Calu3 (cell line): ENCODE data around the gene ST7. TPM values are rescaled to one million over a fixed set of nuclear protein-coding genes. Genes with fewer than 3 reads are reported as not detected.

Experiments used
- BruUV-seq: library from RNA; stranded (reverse); fragments of 400-500 nt; replicated peaks from 2 replicates; lab custom pipeline; 2021; lab: Mats Ljungman, UMichigan
- CTCF ChIA-PET: fragments of 300-600 bp; sonication (Branson Sonifier 250); formaldehyde crosslinking; loops from one replicate; lab custom pipeline; 2022; ENCODE audit warnings: antibody characterized with exemption; lab: Charles Lee
- DNase-seq: peaks from one replicate; pipeline ENCODE4 v3.0.0; 2022
- H3K27ac Mint-ChIP-seq: one replicate; pipeline ENCODE4 v1.8.0; 2022; ENCODE audit warnings: mixed read lengths; ENCODE audit not compliant: unreplicated experiment
- H3K27me3 Mint-ChIP-seq: one replicate; pipeline ENCODE4 v1.8.0; 2022; ENCODE audit warnings: mixed read lengths; ENCODE audit not compliant: unreplicated experiment
- H3K36me3 Mint-ChIP-seq: one replicate; pipeline ENCODE4 v1.8.0; 2022; ENCODE audit warnings: mild to moderate bottlenecking, moderate library complexity, mixed read lengths; ENCODE audit not compliant: insufficient read depth, unreplicated experiment
- H3K4me1 Mint-ChIP-seq: one replicate; pipeline ENCODE4 v1.8.0; 2022; ENCODE audit warnings: mild to moderate bottlenecking, low read depth, mixed read lengths; ENCODE audit not compliant: unreplicated experiment
- H3K4me3 Mint-ChIP-seq: one replicate; pipeline ENCODE4 v1.8.0; 2022; ENCODE audit warnings: mild to moderate bottlenecking, low read depth, moderate library complexity, mixed read lengths; ENCODE audit not compliant: unreplicated experiment
- H3K9me3 Mint-ChIP-seq: one replicate; pipeline ENCODE4 v1.8.0; 2022; ENCODE audit warnings: low read depth, mixed read lengths; ENCODE audit not compliant: unreplicated experiment
- intact Hi-C: fragments of 100-400 bp; cut with micrococcal nuclease; formaldehyde crosslinking; loops from one replicate; pipeline ENCODE4 v1.10.0; 2022; ENCODE audit not compliant: unreplicated experiment
- total RNA-seq: library from RNA; stranded (reverse); gene quantifications from 2 replicates; pipeline ENCODE4 v1.2.3, GENCODE V29; 2022
- TF ChIP-seq, protein P1 (sequence below): fragments of 200-600 bp; IDR thresholded peaks from one replicate; pipeline ENCODE4 v1.8.0; 2022; ENCODE audit warnings: antibody characterized with exemption; ENCODE audit not compliant: unreplicated experiment

ST7 gene
- total RNA-seq, 1 experiment from 2014 or later, result 17.7 TPM

DNA sequence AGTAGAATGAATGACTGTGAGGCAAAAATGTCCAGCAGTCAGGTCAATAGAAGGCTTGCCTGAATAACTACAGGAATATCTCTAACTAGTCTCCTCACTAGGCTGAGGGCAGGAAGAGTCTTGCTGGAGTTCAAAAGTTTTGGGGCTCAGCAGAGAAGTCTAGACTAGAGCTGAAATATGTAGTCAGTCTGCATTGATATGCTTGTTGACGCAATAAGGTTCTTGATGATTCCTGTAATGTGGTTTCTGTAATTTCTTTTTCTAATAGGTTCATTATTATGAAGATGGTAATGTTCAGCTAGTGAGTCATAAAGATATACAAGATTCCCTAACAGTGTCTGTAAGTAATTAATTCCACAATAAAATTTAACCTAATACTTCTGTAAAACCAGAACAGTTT is 41.5 kb upstream of the ST7 start:
- no peak overlapping the region for H3K4me3 Mint-ChIP-seq
- no peaks in the 10 kb centered on the region for H3K9me3 Mint-ChIP-seq
- no peak for DNase-seq
- TF ChIP-seq, protein P1, sequence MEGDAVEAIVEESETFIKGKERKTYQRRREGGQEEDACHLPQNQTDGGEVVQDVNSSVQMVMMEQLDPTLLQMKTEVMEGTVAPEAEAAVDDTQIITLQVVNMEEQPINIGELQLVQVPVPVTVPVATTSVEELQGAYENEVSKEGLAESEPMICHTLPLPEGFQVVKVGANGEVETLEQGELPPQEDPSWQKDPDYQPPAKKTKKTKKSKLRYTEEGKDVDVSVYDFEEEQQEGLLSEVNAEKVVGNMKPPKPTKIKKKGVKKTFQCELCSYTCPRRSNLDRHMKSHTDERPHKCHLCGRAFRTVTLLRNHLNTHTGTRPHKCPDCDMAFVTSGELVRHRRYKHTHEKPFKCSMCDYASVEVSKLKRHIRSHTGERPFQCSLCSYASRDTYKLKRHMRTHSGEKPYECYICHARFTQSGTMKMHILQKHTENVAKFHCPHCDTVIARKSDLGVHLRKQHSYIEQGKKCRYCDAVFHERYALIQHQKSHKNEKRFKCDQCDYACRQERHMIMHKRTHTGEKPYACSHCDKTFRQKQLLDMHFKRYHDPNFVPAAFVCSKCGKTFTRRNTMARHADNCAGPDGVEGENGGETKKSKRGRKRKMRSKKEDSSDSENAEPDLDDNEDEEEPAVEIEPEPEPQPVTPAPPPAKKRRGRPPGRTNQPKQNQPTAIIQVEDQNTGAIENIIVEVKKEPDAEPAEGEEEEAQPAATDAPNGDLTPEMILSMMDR, result no peak
- no peak overlapping the region for H3K27ac Mint-ChIP-seq
- no TSS peak for BruUV-seq
- peaks cover 33% of the 10 kb centered on the region for H3K36me3 Mint-ChIP-seq
- intact Hi-C loops, result no loop called here
- H3K27me3 Mint-ChIP-seq, result no peaks in the 10 kb centered on the region
- CTCF ChIA-PET, result no interaction called here
- no peaks in the 10 kb centered on the region for H3K4me1 Mint-ChIP-seq

DNA sequence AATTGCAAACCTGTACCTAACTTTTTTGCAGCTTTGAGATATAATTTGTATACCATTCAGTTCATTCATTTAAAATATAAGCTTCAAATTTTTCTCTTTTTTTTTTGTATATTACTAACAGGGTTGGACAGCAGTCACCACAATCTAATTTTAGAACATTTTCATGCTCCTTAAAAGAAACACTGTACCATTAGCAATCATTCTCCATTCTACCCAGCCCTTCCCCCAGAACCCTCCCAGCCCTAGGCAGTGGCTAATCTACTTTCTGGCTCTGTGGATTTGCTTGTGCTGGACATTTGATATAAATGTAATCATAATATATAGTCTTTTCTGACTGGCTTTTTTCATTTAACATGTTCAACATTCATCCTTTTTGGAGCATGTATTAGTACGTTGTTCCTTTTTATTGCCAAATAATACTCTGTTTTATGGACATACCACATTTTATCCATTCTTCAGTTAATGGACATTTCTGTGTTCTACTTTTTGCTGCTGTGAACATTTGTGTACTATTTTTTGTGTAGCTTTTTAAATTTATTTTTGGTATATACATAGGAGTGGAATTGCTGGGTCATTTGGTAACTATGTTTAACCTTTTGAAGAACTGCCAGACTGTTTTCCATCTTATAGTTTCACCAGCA is 40.9 kb upstream of the ST7 start:
- no peak overlapping the region for H3K4me3 Mint-ChIP-seq

DNA sequence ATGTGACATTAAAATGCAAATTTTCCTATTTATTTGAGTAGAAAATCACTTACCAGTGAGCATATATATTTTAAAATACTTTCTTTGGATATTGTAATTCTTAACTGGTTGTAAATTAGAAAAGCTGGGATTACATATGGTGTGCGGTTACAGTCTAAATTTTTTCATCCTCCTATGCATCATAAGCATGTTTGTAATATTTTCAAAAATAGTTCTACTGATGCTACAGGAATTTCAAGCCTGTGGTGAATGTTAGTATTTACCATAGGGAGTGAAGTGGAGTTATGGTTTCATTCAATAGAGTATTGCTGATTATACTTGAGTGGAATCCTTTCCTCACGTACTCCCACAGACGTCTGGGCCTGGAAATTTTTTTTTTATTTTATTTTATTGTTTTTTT is 34.6 kb upstream of the ST7 start:
- H3K36me3 Mint-ChIP-seq, result peaks cover 35% of the 10 kb centered on the region
- CTCF ChIA-PET, result no interaction called here

More for the DNA sequence above, 40.9 kb upstream of the ST7 start:
- TF ChIP-seq, protein P1, result no peak
- peaks cover 36% of the 10 kb centered on the region for H3K36me3 Mint-ChIP-seq
- CTCF ChIA-PET, result no interaction called here
- H3K4me1 Mint-ChIP-seq, result no peaks in the 10 kb centered on the region
- intact Hi-C loops, result no loop called here
- no TSS peak for BruUV-seq
- no peaks in the 10 kb centered on the region for H3K9me3 Mint-ChIP-seq
- no peak overlapping the region for H3K27ac Mint-ChIP-seq
- H3K27me3 Mint-ChIP-seq, result no peaks in the 10 kb centered on the region
- no peak for DNase-seq

DNA sequence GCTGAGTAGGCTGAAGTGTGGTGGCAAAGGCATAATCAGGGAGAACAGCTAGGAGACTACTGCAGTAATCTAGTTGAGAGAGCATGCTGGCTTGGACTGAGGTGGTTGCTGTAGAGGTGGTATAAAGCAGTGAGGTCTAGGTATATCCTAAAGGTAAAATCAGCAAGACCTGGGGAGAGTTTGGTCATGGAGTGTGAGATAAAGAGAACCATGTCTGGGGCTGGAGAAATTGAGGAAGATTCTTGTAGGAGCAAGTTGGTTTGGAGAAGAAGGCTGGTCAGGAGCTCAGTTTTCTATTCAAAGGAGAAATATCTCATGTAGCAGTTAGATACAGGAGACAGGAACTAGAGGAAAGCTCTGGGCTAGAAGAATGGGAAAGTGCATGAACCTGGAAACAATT is 32.9 kb upstream of the ST7 start:
- Mint-ChIP-seq H3K27me3 (no peaks in the 10 kb centered on the region), H3K4me1 (no peaks in the 10 kb centered on the region), H3K4me3 (no peak overlapping the region), H3K36me3 (peaks cover 28% of the 10 kb centered on the region), H3K27ac (no peak overlapping the region), H3K9me3 (no peaks in the 10 kb centered on the region)
- CTCF ChIA-PET, result no interaction called here
- no peak for DNase-seq
- TF ChIP-seq, protein P1, result no peak
- intact Hi-C loops, result no loop called here
- no TSS peak for BruUV-seq

More for the DNA sequence above, 34.6 kb upstream of the ST7 start:
- no TSS peak for BruUV-seq
- no peaks in the 10 kb centered on the region for H3K9me3 Mint-ChIP-seq
- H3K27me3 Mint-ChIP-seq, result no peaks in the 10 kb centered on the region
- TF ChIP-seq, protein P1, result no peak
- DNase-seq, result no peak
- H3K27ac Mint-ChIP-seq, result no peak overlapping the region
- no peaks in the 10 kb centered on the region for H3K4me1 Mint-ChIP-seq
- intact Hi-C loops, result no loop called here
- no peak overlapping the region for H3K4me3 Mint-ChIP-seq
